IMR-90 (cell line): ENCODE data around the gene HPS4. TPM values are rescaled to one million over a fixed set of nuclear protein-coding genes. Genes with fewer than 3 reads are reported as not detected.

Source experiments
- ATAC-seq: fragments of 200-7000 bp; cut with Tn5 transposase; 2 replicates; pipeline ENCODE4 v1.9.1; 2020; ENCODE audit warnings: low read depth, mild to moderate bottlenecking, moderate library complexity
- BruUV-seq: library from RNA; stranded (reverse); fragments of 400-500 nt; replicated peaks from 2 replicates; lab custom pipeline; 2021; lab: Mats Ljungman, UMichigan
- CTCF ChIA-PET: fragments of 300-600 bp; formaldehyde crosslinking; extraction: SDS; loops from one replicate; lab custom pipeline; 2021; ENCODE audit warnings: antibody characterized with exemption; lab: Yijun Ruan, JAX
- POLR2A ChIA-PET: fragments of 300-600 bp; sonication (Branson Sonifier 250); formaldehyde crosslinking; loops from one replicate; lab custom pipeline; 2022; ENCODE audit warnings: antibody characterized with exemption; ENCODE audit not compliant: unreplicated experiment; lab: Charles Lee
- DNase-seq: peaks from one replicate; pipeline ENCODE4 v3.0.0; 2013
- H2AFZ ChIP-seq: replicated peaks from 2 replicates; pipeline ENCODE3; 2013; ENCODE audit warnings: low read length, mild to moderate bottlenecking; ENCODE audit not compliant: poor library complexity
- H2AK5ac ChIP-seq: 2 replicates; pipeline ENCODE4 v1.6.1; 2013; ENCODE audit warnings: low read depth, low read length, inconsistent platforms
- H2AK9ac ChIP-seq: replicated peaks from 2 replicates; pipeline ENCODE3; 2013; ENCODE audit warnings: mild to moderate bottlenecking, low read depth, low read length, moderate library complexity; ENCODE audit not compliant: poor library complexity
- H2BK120ac ChIP-seq: 2 replicates; pipeline ENCODE4 v1.6.1; 2013; ENCODE audit warnings: low read depth, low read length, inconsistent platforms
- H2BK15ac ChIP-seq: 3 replicates; pipeline ENCODE4 v1.6.1; 2013; ENCODE audit warnings: low read depth, low read length, inconsistent platforms
- H2BK20ac ChIP-seq: 2 replicates; pipeline ENCODE4 v1.6.1; 2013; ENCODE audit warnings: low read depth, mild to moderate bottlenecking, inconsistent platforms, low read length, moderate library complexity
- H2BK5ac ChIP-seq: 2 replicates; pipeline ENCODE4 v1.6.1; 2013; ENCODE audit warnings: mild to moderate bottlenecking, low read depth, low read length, inconsistent platforms; ENCODE audit not compliant: poor library complexity, severe bottlenecking
- H3K14ac ChIP-seq: replicated peaks from 2 replicates; pipeline ENCODE4 v1.6.1; 2013; ENCODE audit warnings: low read depth, low read length, inconsistent platforms
- H3K18ac ChIP-seq: 2 replicates; pipeline ENCODE4 v1.6.1; 2013; ENCODE audit warnings: low read depth, low read length, control low read depth
- H3K23ac ChIP-seq: 2 replicates; pipeline ENCODE4 v1.6.1; 2013; ENCODE audit warnings: low read depth, low read length, inconsistent platforms
- H3K27ac ChIP-seq: 2 replicates; pipeline ENCODE4 v1.5.1; 2013; ENCODE audit warnings: mild to moderate bottlenecking, control low read depth, low read length; ENCODE audit not compliant: insufficient read depth
- H3K27me3 ChIP-seq: 2 replicates; pipeline ENCODE4 v1.6.1; 2013; ENCODE audit warnings: low read length; ENCODE audit not compliant: control insufficient read depth, insufficient read depth
- H3K36me3 ChIP-seq: 2 replicates; pipeline ENCODE4 v1.6.1; 2013; ENCODE audit warnings: low read length, mixed read lengths; ENCODE audit not compliant: control insufficient read depth, insufficient read depth
- H3K4ac ChIP-seq: 2 replicates; pipeline ENCODE4 v1.6.1; 2013; ENCODE audit warnings: low read depth, low read length, inconsistent platforms
- H3K4me1 ChIP-seq: 2 replicates; pipeline ENCODE4 v1.6.1; 2013; ENCODE audit warnings: low read length, mixed read lengths; ENCODE audit not compliant: control insufficient read depth, insufficient read depth
- H3K4me2 ChIP-seq: 2 replicates; pipeline ENCODE4 v1.6.1; 2013; ENCODE audit warnings: low read depth, mild to moderate bottlenecking, control low read depth, low read length, moderate library complexity
- H3K4me3 ChIP-seq: 2 replicates; pipeline ENCODE4 v1.5.1; 2013; ENCODE audit warnings: low read depth, mild to moderate bottlenecking, control low read depth, low read length, moderate library complexity; ENCODE audit not compliant: insufficient read depth
- H3K56ac ChIP-seq: 2 replicates; pipeline ENCODE4 v1.6.1; 2013; ENCODE audit warnings: low read length, inconsistent platforms; ENCODE audit not compliant: insufficient read depth; ENCODE audit errors: extremely low read depth
- H3K79me1 ChIP-seq, 2 experiments: 2 replicates each; pipeline ENCODE4 v1.6.1; 2013; ENCODE audit warnings: low read length in 2 of 2, inconsistent platforms in 1 of 2, low read depth in 1 of 2
- H3K9ac ChIP-seq: 2 replicates; pipeline ENCODE4 v1.6.1; 2013; ENCODE audit warnings: low read depth, low read length, control low read depth
- H3K9me1 ChIP-seq: 2 replicates; pipeline ENCODE4 v1.6.1; 2013; ENCODE audit warnings: low read length, inconsistent platforms; ENCODE audit not compliant: insufficient read depth
- H3K9me3 ChIP-seq: 2 replicates; pipeline ENCODE4 v1.6.1; 2013; ENCODE audit warnings: low read length; ENCODE audit not compliant: control insufficient read depth, insufficient read depth
- H4K20me1 ChIP-seq: 2 replicates; pipeline ENCODE4 v1.6.1; 2013; ENCODE audit warnings: low read length, inconsistent platforms; ENCODE audit not compliant: insufficient read depth
- H4K5ac ChIP-seq: 2 replicates; pipeline ENCODE4 v1.6.1; 2013; ENCODE audit warnings: mild to moderate bottlenecking, low read depth, low read length, control low read depth
- H4K8ac ChIP-seq, 2 experiments: 2 replicates each; pipeline ENCODE4 v1.6.1; 2013; ENCODE audit warnings: low read depth in 2 of 2, low read length in 2 of 2, control low read depth in 1 of 2, inconsistent platforms in 1 of 2
- H4K91ac ChIP-seq: 2 replicates; pipeline ENCODE4 v1.6.1; 2013; ENCODE audit warnings: low read depth, low read length, inconsistent platforms; ENCODE audit not compliant: insufficient read depth
- BHLHE40 ChIP-seq: fragments of 150-350 bp; IDR thresholded peaks from 2 replicates; pipeline ENCODE4 v1.6.1; 2016; ENCODE audit warnings: mild to moderate bottlenecking, low read depth, low read length
- CEBPB ChIP-seq: IDR thresholded peaks from 2 replicates; pipeline ENCODE4 v1.6.1; 2012; ENCODE audit warnings: low read depth, low read length, improper control_type of control experiment
- CHD1 ChIP-seq: IDR thresholded peaks from 2 replicates; pipeline ENCODE4 v1.6.1; 2012; ENCODE audit warnings: low read depth, low read length, improper control_type of control experiment
- FOS ChIP-seq: fragments of 150-350 bp; IDR thresholded peaks from 2 replicates; pipeline ENCODE4 v1.6.1; 2016; ENCODE audit warnings: low read depth, low read length
- MAFK ChIP-seq: IDR thresholded peaks from 2 replicates; pipeline ENCODE4 v1.6.1; 2012; ENCODE audit warnings: low read depth, low read length, improper control_type of control experiment
- MAZ ChIP-seq: IDR thresholded peaks from 2 replicates; pipeline ENCODE4 v1.6.1; 2012; ENCODE audit warnings: low read depth, mild to moderate bottlenecking, low read length, improper control_type of control experiment, moderate library complexity, borderline replicate concordance
- MXI1 ChIP-seq: IDR thresholded peaks from 2 replicates; pipeline ENCODE4 v1.6.1; 2012; ENCODE audit warnings: low read depth, mild to moderate bottlenecking, low read length, moderate library complexity, borderline replicate concordance
- NFE2L2 ChIP-seq: fragments of 150-350 bp; IDR thresholded peaks from 2 replicates; pipeline ENCODE4 v1.6.1; 2016; ENCODE audit warnings: low read depth, mild to moderate bottlenecking, low read length
- POLR2A ChIP-seq: IDR thresholded peaks from 2 replicates; pipeline ENCODE4 v1.6.1; 2012; ENCODE audit warnings: mild to moderate bottlenecking, low read depth, low read length
- RAD21 ChIP-seq: IDR thresholded peaks from 2 replicates; pipeline ENCODE4 v1.6.1; 2012; ENCODE audit warnings: low read length, improper control_type of control experiment
- RFX5 ChIP-seq: IDR thresholded peaks from 2 replicates; pipeline ENCODE4 v1.8.0; 2012; ENCODE audit warnings: low read depth, mild to moderate bottlenecking, low read length, moderate library complexity
- SMC3 ChIP-seq: fragments of 150-350 bp; IDR thresholded peaks from 2 replicates; pipeline ENCODE4 v1.6.1; 2016; ENCODE audit warnings: low read depth, mild to moderate bottlenecking, antibody characterized with exemption, low read length, moderate library complexity
- USF2 ChIP-seq: fragments of 150-350 bp; IDR thresholded peaks from 2 replicates; pipeline ENCODE4 v1.6.1; 2017; ENCODE audit warnings: mild to moderate bottlenecking, antibody characterized with exemption, low read length, low read depth
- WGBS, 2 experiments: methylation state at CpG; one replicate each; pipeline versions ENCODE4 v1.1.5 to v1.1.7; 2013; ENCODE audit warnings: missing lambda C conversion rate in 2 of 2; ENCODE audit not compliant: insufficient read length in 1 of 2; ENCODE audit errors: extremely low coverage in 2 of 2; 5-methylcytosine and 5-hydroxymethylcytosine counted together
- dilution Hi-C: fragments of 300-500 bp; cut with HindIII; formaldehyde crosslinking; loops from one replicate; pipeline ENCODE4 v1.14.3; 2018; ENCODE audit warnings: low sequenced_read_pairs; ENCODE audit not compliant: unreplicated experiment
- in situ Hi-C: fragments of 300-500 bp; cut with MboI; formaldehyde crosslinking; loops from 3 replicates; pipeline ENCODE4 v1.14.3; 2019; ENCODE audit warnings: low sequenced_read_pairs, inconsistent platforms, mixed read lengths
- intact Hi-C: fragments of 100-400 bp; cut with micrococcal nuclease; formaldehyde crosslinking; loops from 2 replicates; pipeline ENCODE4 v1.10.0; 2022
- polyA plus RNA-seq, 3 experiments: library from polyadenylated mRNA; depleted of rRNA; stranded (reverse); fragments of >200 nt; gene quantifications; 2 replicates each; pipeline ENCODE4 v1.2.3, GENCODE V29; 2012; ENCODE audit warnings: low replicate concordance in 1 of 3
- total RNA-seq: library from RNA; depleted of rRNA; stranded (reverse); fragments of >200 nt; gene quantifications from 2 replicates; pipeline ENCODE4 v1.2.3, GENCODE V29; 2012
- TF ChIP-seq, protein P1 (sequence below): conservative IDR thresholded peaks from 2 replicates; pipeline ENCODE4 v1.5.1; 2012; ENCODE audit warnings: mild to moderate bottlenecking, low read depth, low read length, improper control_type of control experiment
- TF ChIP-seq, protein P2 (sequence below): fragments of 150-350 bp; IDR thresholded peaks from 2 replicates; pipeline ENCODE4 v1.6.1; 2016; ENCODE audit warnings: low read depth, mild to moderate bottlenecking, low read length, moderate library complexity, borderline replicate concordance

The HPS4 gene
- total and polyA plus RNA-seq, 2 of the 4 experiments (the other 2 are of a cell fraction) = 15.8 to 19.0 TPM

DNA sequence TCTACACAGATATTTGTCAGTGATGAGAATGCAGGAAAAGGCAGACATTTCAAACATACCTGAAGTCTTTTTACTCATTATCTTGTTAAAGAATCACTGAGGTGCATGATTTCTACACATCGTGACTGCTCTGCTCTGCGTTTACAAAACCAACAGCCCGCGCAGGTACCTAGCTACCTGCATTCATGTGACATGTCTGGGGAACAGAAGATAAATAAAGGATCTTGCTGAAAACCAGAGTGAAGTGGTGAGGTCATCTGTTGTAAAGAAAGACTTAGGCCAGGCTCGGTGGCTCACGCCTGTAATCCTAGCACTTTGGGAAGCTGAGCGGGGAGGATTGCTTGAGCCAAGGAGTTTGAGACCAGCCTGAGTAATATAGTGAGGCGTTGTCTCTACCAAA, 38.8 kb downstream of the HPS4 start:
- no TSS peak for BruUV-seq
- Histone ChIP-seq H4K8ac (no peak overlapping the region), H3K79me1 (no peaks in the 10 kb centered on the region), H2BK15ac (no peak overlapping the region), H3K36me3 (no peaks in the 10 kb centered on the region), H3K4me1 (no peaks in the 10 kb centered on the region; the same call in 1 of the 2 replicates), H3K4me3 (no peak overlapping the region), H2AFZ (no peak overlapping the region), H4K20me1 (no peaks in the 10 kb centered on the region), H3K9me3 (no peaks in the 10 kb centered on the region), H2BK20ac (no peak overlapping the region), H2AK9ac (no peak overlapping the region), H3K27me3 (no peaks in the 10 kb centered on the region), H2BK5ac (no peak overlapping the region), H3K4ac (no peak overlapping the region), H3K18ac (no peak overlapping the region), H3K27ac (no peak overlapping the region), H4K5ac (no peak overlapping the region), H3K56ac (no peak overlapping the region), H2BK120ac (no peak overlapping the region), H2AK5ac (no peak overlapping the region), H3K23ac (no peak overlapping the region), H3K9me1 (no peaks in the 10 kb centered on the region), H3K9ac (no peak overlapping the region), H4K91ac (no peak overlapping the region), H3K4me2 (no peak overlapping the region), H3K14ac (no peak overlapping the region)
- intact Hi-C loops = no loop called here
- ChIA-PET POLR2A (no interaction called here), CTCF (no interaction called here)
- ATAC-seq = no peak
- DNase-seq = no peak
- 93% methylated on average over 3 of the region's 8 CpGs; no CpG with 5 or more reads in 1 of the 2 experiments for WGBS, 2 experiments
- TF ChIP-seq POLR2A (no peak), MAZ (no peak), NFE2L2 (no peak), MXI1 (no peak), FOS (no peak), MAFK (no peak), RFX5 (no peak), USF2 (no peak), CHD1 (no peak), BHLHE40 (no peak), CEBPB (no peak), SMC3 (no peak), RAD21 (no peak)
- TF ChIP-seq, protein P1, sequence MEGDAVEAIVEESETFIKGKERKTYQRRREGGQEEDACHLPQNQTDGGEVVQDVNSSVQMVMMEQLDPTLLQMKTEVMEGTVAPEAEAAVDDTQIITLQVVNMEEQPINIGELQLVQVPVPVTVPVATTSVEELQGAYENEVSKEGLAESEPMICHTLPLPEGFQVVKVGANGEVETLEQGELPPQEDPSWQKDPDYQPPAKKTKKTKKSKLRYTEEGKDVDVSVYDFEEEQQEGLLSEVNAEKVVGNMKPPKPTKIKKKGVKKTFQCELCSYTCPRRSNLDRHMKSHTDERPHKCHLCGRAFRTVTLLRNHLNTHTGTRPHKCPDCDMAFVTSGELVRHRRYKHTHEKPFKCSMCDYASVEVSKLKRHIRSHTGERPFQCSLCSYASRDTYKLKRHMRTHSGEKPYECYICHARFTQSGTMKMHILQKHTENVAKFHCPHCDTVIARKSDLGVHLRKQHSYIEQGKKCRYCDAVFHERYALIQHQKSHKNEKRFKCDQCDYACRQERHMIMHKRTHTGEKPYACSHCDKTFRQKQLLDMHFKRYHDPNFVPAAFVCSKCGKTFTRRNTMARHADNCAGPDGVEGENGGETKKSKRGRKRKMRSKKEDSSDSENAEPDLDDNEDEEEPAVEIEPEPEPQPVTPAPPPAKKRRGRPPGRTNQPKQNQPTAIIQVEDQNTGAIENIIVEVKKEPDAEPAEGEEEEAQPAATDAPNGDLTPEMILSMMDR = no peak
- TF ChIP-seq, protein P2, sequence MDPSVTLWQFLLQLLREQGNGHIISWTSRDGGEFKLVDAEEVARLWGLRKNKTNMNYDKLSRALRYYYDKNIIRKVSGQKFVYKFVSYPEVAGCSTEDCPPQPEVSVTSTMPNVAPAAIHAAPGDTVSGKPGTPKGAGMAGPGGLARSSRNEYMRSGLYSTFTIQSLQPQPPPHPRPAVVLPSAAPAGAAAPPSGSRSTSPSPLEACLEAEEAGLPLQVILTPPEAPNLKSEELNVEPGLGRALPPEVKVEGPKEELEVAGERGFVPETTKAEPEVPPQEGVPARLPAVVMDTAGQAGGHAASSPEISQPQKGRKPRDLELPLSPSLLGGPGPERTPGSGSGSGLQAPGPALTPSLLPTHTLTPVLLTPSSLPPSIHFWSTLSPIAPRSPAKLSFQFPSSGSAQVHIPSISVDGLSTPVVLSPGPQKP = no peak
- dilution Hi-C loops = no loop called here
- in situ Hi-C loops = no loop called here
